Motor neuron (in vitro differentiated cells): ENCODE results near the gene CDH22. TPM values are rescaled to one million over a fixed set of nuclear protein-coding genes. Genes with fewer than 3 reads are reported as not detected.

Experiments
- ATAC-seq, 8 experiments: fragments of 200-7000 bp; cut with Tn5 transposase; replicated peaks in 6 of 8; 2 replicates each; pipeline ENCODE4 v1.8.0; 2021; ENCODE audit warnings: mild to moderate bottlenecking in 8 of 8, moderate library complexity in 8 of 8
- H3K27ac ChIP-seq, 2 donors: fragments of 250-450 bp; sonication (Bioruptor Pico); 2 replicates each; pipeline ENCODE4 v1.9.0; 2021; ENCODE audit warnings: antibody characterized with exemption in 2 of 2, mild to moderate bottlenecking in 2 of 2, moderate library complexity in 1 of 2
- H3K4me1 ChIP-seq, 2 donors: fragments of 250-450 bp; sonication (Bioruptor Pico); replicated peaks in 1 of 2; 2 replicates each; pipeline ENCODE4 v1.6.1; 2021; ENCODE audit warnings: antibody characterized with exemption in 2 of 2, mild to moderate bottlenecking in 2 of 2, moderate library complexity in 1 of 2
- H3K4me3 ChIP-seq, 5 donors: fragments of 250-450 bp; sonication (Bioruptor Pico); 2 replicates each; pipeline ENCODE4 v1.9.0; 2021; ENCODE audit warnings: antibody characterized with exemption in 5 of 5, mild to moderate bottlenecking in 5 of 5, moderate library complexity in 4 of 5
- WGBS, 10 experiments: fragments of 450-650 bp; shearing (Covaris generic); methylation state at CpG; one replicate each; pipeline ENCODE4 v1.0.0; 2022; 5-methylcytosine and 5-hydroxymethylcytosine counted together
- in situ Hi-C, 9 experiments: fragments of 400-800 bp; cut with MboI; loops; one replicate each; pipeline ENCODE4 v1.15.0; 2021; ENCODE audit warnings: low sequenced_read_pairs in 9 of 9, low pct_unique_long_range_greater_than_20kb in 2 of 9; ENCODE audit not compliant: unreplicated experiment in 9 of 9
- total RNA-seq, 8 experiments: library from RNA; unstranded; fragments of 300-600 nt; gene quantifications; 2 replicates each; pipeline versions ENCODE4 v1.2.3 to v1.2.4, GENCODE V29; 2022

Gene CDH22
- total RNA-seq, 8 experiments from 2014 or later = 0.36 to 4.4 (median 2.3) TPM

GRCh38 chr20:46233701-46234100 is 74.6 kb downstream of the CDH22 start:
- no peak overlapping the region for H3K27ac ChIP-seq
- peaks cover 48 to 54% of the 10 kb centered on the region in 2 donors for H3K4me1 ChIP-seq
- no peak for ATAC-seq
- no peak overlapping the region for H3K4me3 ChIP-seq
- in situ Hi-C loops = no loop called here
- WGBS, 10 experiments = 0 to 89% (median 56%) methylated on average over 1 to 8 of the region's 10 CpGs; no CpG with 5 or more reads in 2 of the 10 experiments

DNA sequence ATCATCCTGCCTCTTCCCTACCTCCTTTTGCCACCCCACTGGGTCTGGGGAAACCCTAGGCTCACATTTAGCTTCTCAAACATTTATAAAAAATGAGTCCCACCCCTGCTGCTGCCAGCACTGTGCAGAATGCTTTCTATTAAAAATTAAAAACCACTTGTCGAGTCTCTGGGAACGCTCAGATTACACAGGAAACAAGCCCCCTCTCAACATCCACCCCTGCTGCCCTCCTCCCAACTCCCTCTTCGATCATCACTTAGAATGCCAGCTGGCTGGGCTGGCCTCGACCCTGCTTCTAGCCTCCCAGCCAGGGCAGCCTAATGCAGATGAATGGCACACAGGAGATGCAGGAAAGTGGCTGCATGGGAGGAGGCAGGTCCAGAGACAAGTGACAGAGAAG is 75.8 kb downstream of the CDH22 start:
- 0 to 20% (median 8%) methylated on average over 1 to 3 of the region's 4 CpGs; no CpG with 5 or more reads in 4 of the 10 experiments for WGBS, 10 experiments
- Histone ChIP-seq H3K4me1 (peaks cover 56 to 65% of the 10 kb centered on the region in 2 donors), H3K4me3 (no peak overlapping the region), H3K27ac (no peak overlapping the region)
- in situ Hi-C loops = no loop called here
- ATAC-seq = peak in 2 of 8 experiments; percentile 6 to 8

GRCh38 chr20:46230801-46231282 is 77.5 kb downstream of the CDH22 start:
- ATAC-seq = peak in 7 of 8 experiments; percentile 26 to 88 (median 41)
- Histone ChIP-seq H3K27ac (no peak overlapping the region), H3K4me3 (no peak overlapping the region), H3K4me1 (peaks cover 59 to 65% of the 10 kb centered on the region in 2 donors)
- in situ Hi-C loops = no loop called here
- WGBS, 10 experiments = 0 to 14% (median 0%) methylated on average over 1 to 2 of the region's 4 CpGs; no CpG with 5 or more reads in 2 of the 10 experiments

DNA sequence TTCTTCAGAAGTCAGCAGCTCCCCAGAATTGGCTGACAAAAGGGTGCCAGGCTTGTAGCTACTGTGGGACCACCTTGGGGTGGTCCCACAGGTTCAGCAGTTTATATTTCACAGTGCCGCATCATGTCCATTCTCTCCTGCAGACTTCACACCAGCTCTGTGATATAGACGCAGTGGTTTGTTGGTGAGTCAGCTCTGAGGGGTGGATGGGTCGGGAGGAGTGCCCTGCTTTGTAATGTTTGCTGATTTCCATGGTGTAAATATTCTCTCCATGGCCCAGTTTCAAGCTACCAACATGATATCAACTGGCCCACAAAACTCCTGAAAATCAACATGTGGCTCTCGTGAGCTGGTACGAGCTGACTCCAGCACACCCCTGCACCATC is 78.2 kb downstream of the CDH22 start:
- in situ Hi-C loops = no loop called here
- Histone ChIP-seq H3K27ac (peak overlapping the region in 1 of 2 donors; percentile 26), H3K4me3 (no peak overlapping the region), H3K4me1 (peaks cover 59 to 65% of the 10 kb centered on the region in 2 donors)
- peak in 5 of 8 experiments; percentile 34 to 71 (median 63) for ATAC-seq
- 0 to 83% (median 46%) methylated on average over 1 to 5 of the region's 5 CpGs; no CpG with 5 or more reads in 4 of the 10 experiments for WGBS, 10 experiments

- peak in 5 of 8 experiments; percentile 40 to 74 (median 56) for ATAC-seq
- Histone ChIP-seq H3K27ac (peak overlapping the region in 1 of 2 donors; percentile 26), H3K4me3 (no peak overlapping the region), H3K4me1 (peaks cover 59 to 65% of the 10 kb centered on the region in 2 donors)
- WGBS, 10 experiments = 0 to 71% (median 33%) methylated on average over 1 to 3 of the region's 5 CpGs; no CpG with 5 or more reads in 3 of the 10 experiments
- in situ Hi-C loops = no loop called here
Measured at GRCh38 chr20:46229478-46230105, 78.7 kb downstream of the CDH22 start.

DNA sequence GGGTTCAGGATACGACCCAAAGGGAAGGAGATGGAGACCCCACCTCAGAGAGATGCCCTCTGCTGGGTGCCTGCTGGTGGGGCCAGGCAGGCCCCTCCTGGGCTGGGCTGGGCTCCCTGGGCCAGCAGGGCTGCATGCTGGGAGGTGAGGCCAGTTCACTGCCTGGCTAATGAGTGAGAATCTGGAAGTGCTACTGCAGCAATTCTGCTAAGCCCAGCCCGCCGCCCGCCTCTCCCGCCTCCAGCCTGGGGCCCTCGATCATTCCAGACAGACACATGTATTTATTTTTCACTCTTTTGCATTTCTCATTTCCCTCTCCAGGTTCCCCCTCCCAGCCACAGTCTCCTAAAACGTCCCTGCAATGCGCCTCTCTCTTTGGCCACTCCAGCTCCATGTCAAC is 79.6 kb downstream of the CDH22 start:
- Histone ChIP-seq H3K4me1 (peaks cover 57 to 62% of the 10 kb centered on the region in 2 donors), H3K27ac (peak overlapping the region; percentile 70 to 72)
- WGBS, 10 experiments = 10 to 65% (median 46%) methylated on average over 2 to 5 of the region's 8 CpGs; no CpG with 5 or more reads in 4 of the 10 experiments

DNA sequence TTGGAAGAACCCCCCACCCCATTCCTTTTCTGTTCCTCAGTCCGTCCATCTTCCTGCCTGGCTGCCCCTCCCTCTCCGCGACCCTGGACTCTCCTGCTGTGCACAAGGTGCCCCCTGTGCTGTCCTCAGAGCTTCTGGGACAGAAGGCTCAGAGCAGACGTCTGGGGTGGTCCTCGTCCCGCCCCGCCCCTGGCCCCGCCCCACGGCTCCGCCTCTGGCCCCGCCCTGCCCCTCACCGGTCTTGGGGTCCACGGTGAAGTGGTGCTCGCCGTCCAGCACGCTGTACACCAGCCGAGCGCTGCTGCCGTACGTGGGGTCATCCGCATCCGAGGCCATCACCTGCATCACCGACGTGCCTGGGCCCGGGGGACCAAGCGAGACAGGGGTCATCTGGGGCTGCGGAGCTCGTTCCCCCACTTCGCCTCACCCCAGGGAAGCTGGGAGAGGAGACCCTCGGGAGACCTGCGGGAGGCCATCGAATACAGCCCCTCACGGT is 81.0 kb downstream of the CDH22 start:
- Histone ChIP-seq H3K4me3 (no peak overlapping the region), H3K4me1 (peaks cover 54 to 59% of the 10 kb centered on the region in 2 donors), H3K27ac (no peak overlapping the region)
- no peak for ATAC-seq
- in situ Hi-C loops = no loop called here
- 80 to 96% methylated on average over 3 to 13 of the region's 33 CpGs; no CpG with 5 or more reads in 8 of the 10 experiments for WGBS, 10 experiments

More for the DNA sequence above, 79.6 kb downstream of the CDH22 start:
- peak in 6 of 8 experiments; percentile 50 to 77 (median 68) for ATAC-seq
- H3K4me3 ChIP-seq = no peak overlapping the region
- in situ Hi-C loops = no loop called here

- Histone ChIP-seq H3K4me1 (peaks cover 56 to 61% of the 10 kb centered on the region in 2 donors), H3K4me3 (no peak overlapping the region), H3K27ac (no peak overlapping the region)
- 0 to 84% (median 63%) methylated on average over 1 to 5 of the region's 8 CpGs; no CpG with 5 or more reads in 4 of the 10 experiments for WGBS, 10 experiments
- ATAC-seq = peak in 3 of 8 experiments; percentile 28 to 84 (median 80)
- in situ Hi-C loops = no loop called here
Measured at GRCh38 chr20:46226602-46227001, 81.7 kb downstream of the CDH22 start.

- peaks cover 39 to 45% of the 10 kb centered on the region in 2 donors for H3K4me1 ChIP-seq
- in situ Hi-C loops = no loop called here
- H3K4me3 ChIP-seq = no peak overlapping the region
- peak overlapping the region in 1 of 2 donors; percentile 25 for H3K27ac ChIP-seq
- ATAC-seq = no peak
- 0 to 100% (median 42%) methylated on average over 2 to 8 of the region's 14 CpGs; no CpG with 5 or more reads in 4 of the 10 experiments for WGBS, 10 experiments
Measured at GRCh38 chr20:46222521-46223007, 85.7 kb downstream of the CDH22 start.

- H3K27ac ChIP-seq = peak overlapping the region; percentile 61 to 63
- 38 to 80% (median 51%) methylated on average over 2 to 8 of the region's 9 CpGs; no CpG with 5 or more reads in 4 of the 10 experiments for WGBS, 10 experiments
- H3K4me1 ChIP-seq = peaks cover 37 to 41% of the 10 kb centered on the region in 2 donors
- in situ Hi-C loops = no loop called here
- no peak overlapping the region for H3K4me3 ChIP-seq
- peak in 5 of 8 experiments; percentile 43 to 60 (median 55) for ATAC-seq
Measured at GRCh38 chr20:46221256-46221833, 87.0 kb downstream of the CDH22 start.

GRCh38 chr20:46220455-46221207 is 87.7 kb downstream of the CDH22 start:
- peak overlapping the region; percentile 63 to 67 for H3K27ac ChIP-seq
- in situ Hi-C loops = no loop called here
- peak; percentile 41 to 91 (median 89) for ATAC-seq
- H3K4me1 ChIP-seq = peaks cover 44 to 47% of the 10 kb centered on the region in 2 donors
- no peak overlapping the region for H3K4me3 ChIP-seq
- 0 to 80% (median 21%) methylated on average over 1 to 5 of the region's 10 CpGs; no CpG with 5 or more reads in 2 of the 10 experiments for WGBS, 10 experiments

DNA sequence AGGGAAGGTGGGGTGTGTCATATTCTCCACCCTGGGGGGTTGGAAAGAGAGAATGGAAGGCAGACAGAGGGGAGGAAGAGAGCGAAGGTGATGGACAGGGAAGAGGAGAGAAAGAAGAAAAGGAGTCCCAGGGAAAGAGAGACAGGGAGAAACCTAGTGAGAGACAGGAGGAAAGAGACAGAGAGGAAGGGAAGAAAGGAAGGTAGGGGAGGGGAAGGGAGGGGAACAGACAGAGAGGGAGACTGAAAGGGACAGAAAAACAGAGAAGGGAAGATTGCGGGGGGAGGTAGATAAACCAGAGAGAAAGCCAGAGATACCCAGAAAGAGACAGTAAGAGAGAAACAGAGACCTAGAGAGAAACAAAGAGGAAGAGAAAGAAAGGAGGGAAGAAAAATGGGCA is 88.4 kb downstream of the CDH22 start:
- 23 to 95% (median 69%) methylated on average over 1 to 2 of the region's 2 CpGs; no CpG with 5 or more reads in 4 of the 10 experiments for WGBS, 10 experiments
- H3K27ac ChIP-seq = no peak overlapping the region
- peaks cover 45 to 48% of the 10 kb centered on the region in 2 donors for H3K4me1 ChIP-seq
- H3K4me3 ChIP-seq = no peak overlapping the region
- ATAC-seq = no peak
- in situ Hi-C loops = no loop called here
